ENCODE data around the gene SEMA5B.
A peak's percentile ranks its signal among the peaks of the same experiment; 100 is the strongest.

SEMA5B gene

GRCh38 chr3:123071581-123071980 is 44.0 kb upstream of the SEMA5B start:
- TF ChIP-seq CTCF (IDR thresholded peaks at IDR 0.05; ENCODE audit: borderline replicate concordance, insufficient read depth, low read depth, low read length) = no peak
- H3K4me3 ChIP-seq (ENCODE audit: low read depth, low read length) = no peak overlapping the region

GRCh38 chr3:123071146-123071545 is 43.6 kb upstream of the SEMA5B start:
- TF ChIP-seq CTCF (IDR thresholded peaks at IDR 0.05; ENCODE audit: borderline replicate concordance, insufficient read depth, low read depth, low read length) = 0 out of 2 replicates have a peak, but pooled peaks have one; percentile 9
- no peak overlapping the region for H3K4me3 ChIP-seq (ENCODE audit: low read depth, low read length)

GRCh38 chr3:123070510-123070909 is 42.9 kb upstream of the SEMA5B start:
- H3K4me3 ChIP-seq (ENCODE audit: low read depth, low read length) = no peak overlapping the region
- TF ChIP-seq CTCF (IDR thresholded peaks at IDR 0.05; ENCODE audit: borderline replicate concordance, insufficient read depth, low read depth, low read length) = no peak

- no peak for TF ChIP-seq CTCF (IDR thresholded peaks at IDR 0.05; ENCODE audit: borderline replicate concordance, insufficient read depth, low read depth, low read length)
- no peak overlapping the region for H3K4me3 ChIP-seq (ENCODE audit: low read depth, low read length)
Observed at GRCh38 chr3:123068601-123069381, 41.2 kb upstream of the SEMA5B start.

- no peak for TF ChIP-seq CTCF (IDR thresholded peaks at IDR 0.05; ENCODE audit: borderline replicate concordance, insufficient read depth, low read depth, low read length)
- H3K4me3 ChIP-seq (ENCODE audit: low read depth, low read length) = peak overlapping the region; percentile 97
Observed at GRCh38 chr3:123067689-123068600, 40.4 kb upstream of the SEMA5B start.

- TF ChIP-seq CTCF (IDR thresholded peaks at IDR 0.05; ENCODE audit: borderline replicate concordance, insufficient read depth, low read depth, low read length) = no peak
- H3K4me3 ChIP-seq (ENCODE audit: low read depth, low read length) = peak within 1 kb of the TSS; percentile 97
Observed at GRCh38 chr3:123066896-123067688, 39.5 kb upstream of the SEMA5B start, which contains the start of gene PDIA5. Gene PDIA5, plus strand, starts transcription at chr3:123067025. Its CDS starts 140 bp downstream, at chr3:123067165.
